Caco-2 (cell line): ENCODE measurements around the gene RNF187. TPM values are rescaled to one million over a fixed set of nuclear protein-coding genes. Genes with fewer than 3 reads are reported as not detected.

Experiments used
- BruUV-seq: library from RNA; stranded (reverse); fragments of 400-500 nt; replicated peaks from 2 replicates; lab custom pipeline; 2021; lab: Mats Ljungman, UMichigan
- CTCF ChIA-PET: fragments of 300-600 bp; sonication (Branson Sonifier 250); formaldehyde crosslinking; loops from one replicate; lab custom pipeline; 2022; ENCODE audit warnings: antibody characterized with exemption; lab: Charles Lee
- POLR2A ChIA-PET: fragments of 300-600 bp; sonication (Branson Sonifier 250); formaldehyde crosslinking; loops from one replicate; lab custom pipeline; 2022; ENCODE audit warnings: antibody characterized with exemption; lab: Charles Lee
- DNase-seq, 2 experiments: peaks; one replicate each; pipeline versions ENCODE4 v3.0.0 to v3.0.0-alpha.2; 2020 to 2022
- H3K27me3 ChIP-seq: replicated peaks from 2 replicates; pipeline ENCODE4 v1.6.0; 2011; ENCODE audit warnings: low read length; ENCODE audit not compliant: control insufficient read depth, insufficient read depth
- H3K36me3 ChIP-seq: 2 replicates; pipeline ENCODE4 v1.5.1; 2011; ENCODE audit warnings: low read length; ENCODE audit not compliant: control insufficient read depth, insufficient read depth
- H3K4me1 ChIP-seq: fragments of 250-450 bp; sonication (Bioruptor Pico); 2 replicates; pipeline ENCODE4 v1.5.1; 2020; ENCODE audit warnings: mild to moderate bottlenecking
- H3K4me3 ChIP-seq: 2 replicates; pipeline ENCODE4 v1.5.1; 2011; ENCODE audit warnings: low read depth, mild to moderate bottlenecking, control low read depth, low read length
- H3K9me3 ChIP-seq: fragments of 250-450 bp; sonication (Bioruptor Pico); 2 replicates; pipeline ENCODE4 v1.5.1; 2020; ENCODE audit warnings: mild to moderate bottlenecking, moderate library complexity
- H3K27ac Mint-ChIP-seq: one replicate; pipeline ENCODE4 v1.8.0; 2022; ENCODE audit warnings: mixed read lengths; ENCODE audit not compliant: unreplicated experiment
- H3K27me3 Mint-ChIP-seq: one replicate; pipeline ENCODE4 v1.8.0; 2022; ENCODE audit warnings: mixed read lengths; ENCODE audit not compliant: insufficient read depth, unreplicated experiment
- H3K36me3 Mint-ChIP-seq: one replicate; pipeline ENCODE4 v1.8.0; 2022; ENCODE audit warnings: mild to moderate bottlenecking, mixed read lengths; ENCODE audit not compliant: insufficient read depth, unreplicated experiment
- H3K4me1 Mint-ChIP-seq: one replicate; pipeline ENCODE4 v1.8.0; 2022; ENCODE audit warnings: low read depth, mixed read lengths; ENCODE audit not compliant: unreplicated experiment
- H3K4me3 Mint-ChIP-seq: one replicate; pipeline ENCODE4 v1.8.0; 2022; ENCODE audit warnings: mild to moderate bottlenecking, moderate library complexity, mixed read lengths; ENCODE audit not compliant: unreplicated experiment
- H3K9me3 Mint-ChIP-seq: one replicate; pipeline ENCODE4 v1.8.0; 2022; ENCODE audit warnings: mixed read lengths; ENCODE audit not compliant: unreplicated experiment
- intact Hi-C: fragments of 100-400 bp; cut with micrococcal nuclease; formaldehyde crosslinking; loops from one replicate; pipeline ENCODE4 v1.10.0; 2022; ENCODE audit not compliant: unreplicated experiment
- total RNA-seq: library from RNA; stranded (reverse); gene quantifications from 2 replicates; pipeline ENCODE4 v1.2.3, GENCODE V29; 2022
- TF ChIP-seq, protein P1 (sequence below), 2 experiments: fragments of 200-600 bp in 1 of 2; IDR thresholded peaks; 1 replicate in 1 of 2; 2 replicates in 1 of 2; pipeline versions ENCODE4 v1.5.1 to v1.8.0; 2011 to 2022; ENCODE audit warnings: antibody characterized with exemption in 1 of 2, control low read depth in 1 of 2, inconsistent platforms in 1 of 2, low read depth in 1 of 2, low read length in 1 of 2, mild to moderate bottlenecking in 1 of 2, moderate library complexity in 1 of 2; ENCODE audit not compliant: insufficient read depth in 1 of 2, severe bottlenecking in 1 of 2, unreplicated experiment in 1 of 2

RNF187 gene
- total RNA-seq, 1 experiment from 2014 or later, result 164 TPM

DNA sequence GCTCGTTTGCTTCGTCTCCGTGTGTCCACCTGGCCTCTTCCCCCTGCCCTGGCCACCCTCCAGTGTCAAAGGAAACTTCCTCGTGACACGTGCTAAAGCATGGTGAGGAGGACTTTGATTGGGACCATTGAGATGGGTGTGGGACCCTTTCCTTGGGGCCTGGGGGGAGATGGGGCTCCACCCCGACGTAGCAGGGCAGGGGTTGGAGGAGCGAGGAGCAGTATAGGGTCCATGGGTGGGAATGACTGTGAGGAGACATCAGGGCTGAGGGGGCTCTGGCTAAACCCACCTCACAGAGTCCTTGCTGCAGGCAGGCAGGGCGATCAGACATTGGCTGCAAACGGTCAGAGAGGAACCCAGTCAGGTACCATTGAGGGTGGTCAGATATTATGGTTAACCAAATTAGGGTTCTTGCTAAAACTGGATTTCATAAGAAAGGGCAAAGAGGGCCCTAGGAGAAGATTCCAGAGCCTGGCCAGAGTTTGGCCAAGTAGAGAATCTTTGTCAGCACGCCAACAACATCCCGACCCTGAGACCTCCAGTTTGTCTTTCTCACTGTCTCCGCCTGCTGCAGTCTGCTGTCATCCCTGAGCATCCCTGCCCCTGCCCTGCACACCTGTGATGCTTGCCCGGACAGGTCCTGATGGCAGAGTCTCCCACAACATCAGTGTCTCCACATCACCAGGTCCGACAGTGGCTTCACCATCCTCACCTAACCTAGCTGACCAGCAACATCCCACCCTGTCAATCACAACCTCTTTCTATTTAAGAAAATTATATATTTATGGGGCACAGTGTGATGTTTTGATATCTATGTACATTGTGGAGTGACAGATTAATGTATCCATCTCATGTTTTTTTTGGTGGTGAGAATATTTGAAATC, 8.0 kb downstream of the RNF187 start:
- intact Hi-C loops, result no loop called here
- no peaks in the 10 kb centered on the region for H3K27me3 Mint-ChIP-seq
- H3K27ac Mint-ChIP-seq, result no peak overlapping the region
- Histone ChIP-seq H3K9me3 (no peaks in the 10 kb centered on the region), H3K27me3 (no peaks in the 10 kb centered on the region), H3K36me3 (peaks cover 3% of the 10 kb centered on the region), H3K4me1 (no peaks in the 10 kb centered on the region), H3K4me3 (no peak overlapping the region)
- ChIA-PET CTCF (no interaction called here), POLR2A (no interaction called here)
- DNase-seq, result no peak
- no TSS peak for BruUV-seq
- TF ChIP-seq, protein P1, sequence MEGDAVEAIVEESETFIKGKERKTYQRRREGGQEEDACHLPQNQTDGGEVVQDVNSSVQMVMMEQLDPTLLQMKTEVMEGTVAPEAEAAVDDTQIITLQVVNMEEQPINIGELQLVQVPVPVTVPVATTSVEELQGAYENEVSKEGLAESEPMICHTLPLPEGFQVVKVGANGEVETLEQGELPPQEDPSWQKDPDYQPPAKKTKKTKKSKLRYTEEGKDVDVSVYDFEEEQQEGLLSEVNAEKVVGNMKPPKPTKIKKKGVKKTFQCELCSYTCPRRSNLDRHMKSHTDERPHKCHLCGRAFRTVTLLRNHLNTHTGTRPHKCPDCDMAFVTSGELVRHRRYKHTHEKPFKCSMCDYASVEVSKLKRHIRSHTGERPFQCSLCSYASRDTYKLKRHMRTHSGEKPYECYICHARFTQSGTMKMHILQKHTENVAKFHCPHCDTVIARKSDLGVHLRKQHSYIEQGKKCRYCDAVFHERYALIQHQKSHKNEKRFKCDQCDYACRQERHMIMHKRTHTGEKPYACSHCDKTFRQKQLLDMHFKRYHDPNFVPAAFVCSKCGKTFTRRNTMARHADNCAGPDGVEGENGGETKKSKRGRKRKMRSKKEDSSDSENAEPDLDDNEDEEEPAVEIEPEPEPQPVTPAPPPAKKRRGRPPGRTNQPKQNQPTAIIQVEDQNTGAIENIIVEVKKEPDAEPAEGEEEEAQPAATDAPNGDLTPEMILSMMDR (IDR thresholded peaks at IDR 0.05; ENCODE audit: insufficient read depth in 1 of 2, low read depth in 1 of 2, low read length in 1 of 2, severe bottlenecking in 1 of 2, unreplicated experiment in 1 of 2), result no peak
- peaks cover 6% of the 10 kb centered on the region for H3K4me1 Mint-ChIP-seq
- H3K4me3 Mint-ChIP-seq, result no peak overlapping the region
- H3K36me3 Mint-ChIP-seq, result peaks cover 30% of the 10 kb centered on the region
- no peaks in the 10 kb centered on the region for H3K9me3 Mint-ChIP-seq

DNA sequence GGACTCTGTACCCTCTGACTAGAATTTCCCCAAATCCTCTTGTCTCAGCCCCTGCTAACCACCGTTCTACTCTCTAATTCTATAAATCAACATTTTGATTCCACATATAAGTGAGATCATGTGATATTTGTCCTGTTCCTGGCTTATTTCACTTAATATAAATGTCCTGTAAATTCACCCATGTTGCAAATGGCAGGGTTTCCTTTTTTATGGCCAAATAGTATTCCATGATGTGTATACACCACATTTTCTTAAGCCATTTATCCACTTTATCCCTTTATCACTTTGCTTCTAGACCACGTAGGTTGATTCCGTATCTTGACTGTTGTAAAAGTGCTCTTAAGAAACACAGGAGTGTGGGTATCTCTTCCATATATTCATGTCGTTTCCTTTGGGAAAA, 8.9 kb downstream of the RNF187 start:
- Mint-ChIP-seq H3K27ac (no peak overlapping the region), H3K27me3 (no peaks in the 10 kb centered on the region), H3K9me3 (no peaks in the 10 kb centered on the region), H3K36me3 (peaks cover 22% of the 10 kb centered on the region), H3K4me1 (no peaks in the 10 kb centered on the region), H3K4me3 (no peak overlapping the region)
- ChIA-PET POLR2A (no interaction called here), CTCF (no interaction called here)
- Histone ChIP-seq H3K36me3 (peaks cover 2% of the 10 kb centered on the region), H3K9me3 (no peaks in the 10 kb centered on the region), H3K4me1 (no peaks in the 10 kb centered on the region), H3K27me3 (no peaks in the 10 kb centered on the region), H3K4me3 (no peak overlapping the region)
- no peak for DNase-seq
- BruUV-seq, result no TSS peak
- intact Hi-C loops, result no loop called here
- TF ChIP-seq, protein P1 (IDR thresholded peaks at IDR 0.05; ENCODE audit: insufficient read depth in 1 of 2, low read depth in 1 of 2, low read length in 1 of 2, severe bottlenecking in 1 of 2, unreplicated experiment in 1 of 2), result no peak

GRCh38 chr1:228496494-228496893, 9.3 kb downstream of the RNF187 start:
- intact Hi-C loops, result no loop called here
- peaks cover 1% of the 10 kb centered on the region for H3K36me3 ChIP-seq
- TF ChIP-seq, protein P1 (IDR thresholded peaks at IDR 0.05; ENCODE audit: insufficient read depth in 1 of 2, low read depth in 1 of 2, low read length in 1 of 2, severe bottlenecking in 1 of 2, unreplicated experiment in 1 of 2), result no peak
- no peak overlapping the region for H3K27ac Mint-ChIP-seq
- H3K4me3 Mint-ChIP-seq, result no peak overlapping the region
- CTCF ChIA-PET, result no interaction called here
- no TSS peak for BruUV-seq
- no peaks in the 10 kb centered on the region for H3K9me3 Mint-ChIP-seq
- POLR2A ChIA-PET, result no interaction called here
- H3K4me1 ChIP-seq, result no peaks in the 10 kb centered on the region
- no peak overlapping the region for H3K4me3 ChIP-seq
- no peak for DNase-seq
- no peaks in the 10 kb centered on the region for H3K27me3 ChIP-seq
- no peaks in the 10 kb centered on the region for H3K27me3 Mint-ChIP-seq
- H3K9me3 ChIP-seq, result no peaks in the 10 kb centered on the region
- H3K4me1 Mint-ChIP-seq, result no peaks in the 10 kb centered on the region
- H3K36me3 Mint-ChIP-seq, result peaks cover 22% of the 10 kb centered on the region
